HL-60 (cell line): ENCODE data around the gene FES.

Source experiments
- DNase-seq, 2 experiments: peaks; one replicate each; pipeline ENCODE4 v3.0.0-alpha.2; 2010 to 2020; ENCODE audit warnings: low read depth in 1 of 2, low spot score in 1 of 2
- H3K27ac ChIP-seq: fragments of 250-450 bp; sonication (Bioruptor Pico); replicated peaks from 2 replicates; pipeline ENCODE4 v1.5.1; 2020; ENCODE audit warnings: mild to moderate bottlenecking, moderate library complexity
- H3K27me3 ChIP-seq: fragments of 250-450 bp; sonication (Bioruptor Pico); 2 replicates; pipeline ENCODE4 v1.5.1; 2021; ENCODE audit warnings: mild to moderate bottlenecking, moderate library complexity; ENCODE audit not compliant: insufficient read depth, poor library complexity, severe bottlenecking
- H3K4me3 ChIP-seq: replicated peaks from 2 replicates; pipeline ENCODE4 v1.5.1; 2011; ENCODE audit warnings: mild to moderate bottlenecking, control low read depth, low read length; ENCODE audit not compliant: insufficient read depth
- GABPA ChIP-seq: IDR thresholded peaks from 2 replicates; pipeline ENCODE4 v1.6.1; 2012; ENCODE audit warnings: low read depth
- POLR2AphosphoS5 ChIP-seq: IDR thresholded peaks from 2 replicates; pipeline ENCODE4 v1.6.1; 2012; ENCODE audit warnings: low read depth
- REST ChIP-seq: IDR thresholded peaks from 2 replicates; pipeline ENCODE4 v1.6.1; 2012; ENCODE audit warnings: low read depth; ENCODE audit not compliant: insufficient replicate concordance
- SPI1 ChIP-seq: IDR thresholded peaks from 2 replicates; pipeline ENCODE4 v1.6.1; 2012; ENCODE audit warnings: low read depth, mild to moderate bottlenecking, borderline replicate concordance
- TF ChIP-seq, protein P1 (sequence below): IDR thresholded peaks from one replicate; pipeline ENCODE4 v1.5.1; 2011; ENCODE audit warnings: low read length, control low read depth, inconsistent platforms; ENCODE audit not compliant: insufficient read depth

The FES gene

GRCh38 chr15:90870354-90871138 is 13.8 kb upstream of the FES start:
- no peak for DNase-seq
- H3K27ac ChIP-seq = peak overlapping the region; percentile 85
- peak overlapping the region; percentile 69 for H3K4me3 ChIP-seq
- no peaks in the 10 kb centered on the region for H3K27me3 ChIP-seq
- peak; percentile 13; the same call in 1 of the 2 replicates for TF ChIP-seq POLR2AphosphoS5
- no peak for TF ChIP-seq GABPA

DNA sequence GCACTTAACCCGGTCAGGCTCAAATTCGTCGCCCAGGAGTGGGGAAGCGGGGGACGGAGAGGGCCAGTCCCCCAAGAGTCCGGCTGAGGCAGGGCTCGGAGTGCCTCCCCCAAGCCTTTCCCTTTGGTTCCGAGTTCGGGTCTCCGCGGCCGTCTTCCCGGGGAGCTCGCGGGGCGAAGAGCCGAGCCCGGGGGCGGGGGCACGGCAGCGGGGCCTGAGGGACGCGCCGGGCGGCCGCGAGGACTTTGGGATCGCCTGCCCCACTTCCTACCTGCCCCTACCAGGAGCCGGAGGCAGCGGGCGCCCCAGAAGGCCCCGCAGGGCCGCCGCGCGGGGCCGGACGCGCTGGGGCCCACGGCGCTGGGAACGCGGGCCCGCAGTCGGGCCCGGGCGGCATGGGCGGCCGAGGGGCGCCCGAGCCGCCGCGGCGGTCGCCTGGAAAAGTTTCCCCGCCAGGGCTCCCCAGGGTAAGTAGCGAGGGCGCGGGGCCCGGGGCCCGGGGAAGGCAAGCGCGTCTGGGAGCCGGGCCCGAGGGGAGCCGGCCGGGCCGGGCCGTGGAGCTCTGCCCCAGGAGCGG is 13.1 kb upstream of the FES start:
- peak overlapping the region; percentile 85 for H3K27ac ChIP-seq
- no peaks in the 10 kb centered on the region for H3K27me3 ChIP-seq
- peak in 1 of 2 experiments; percentile 22 for DNase-seq
- TF ChIP-seq, protein P1, sequence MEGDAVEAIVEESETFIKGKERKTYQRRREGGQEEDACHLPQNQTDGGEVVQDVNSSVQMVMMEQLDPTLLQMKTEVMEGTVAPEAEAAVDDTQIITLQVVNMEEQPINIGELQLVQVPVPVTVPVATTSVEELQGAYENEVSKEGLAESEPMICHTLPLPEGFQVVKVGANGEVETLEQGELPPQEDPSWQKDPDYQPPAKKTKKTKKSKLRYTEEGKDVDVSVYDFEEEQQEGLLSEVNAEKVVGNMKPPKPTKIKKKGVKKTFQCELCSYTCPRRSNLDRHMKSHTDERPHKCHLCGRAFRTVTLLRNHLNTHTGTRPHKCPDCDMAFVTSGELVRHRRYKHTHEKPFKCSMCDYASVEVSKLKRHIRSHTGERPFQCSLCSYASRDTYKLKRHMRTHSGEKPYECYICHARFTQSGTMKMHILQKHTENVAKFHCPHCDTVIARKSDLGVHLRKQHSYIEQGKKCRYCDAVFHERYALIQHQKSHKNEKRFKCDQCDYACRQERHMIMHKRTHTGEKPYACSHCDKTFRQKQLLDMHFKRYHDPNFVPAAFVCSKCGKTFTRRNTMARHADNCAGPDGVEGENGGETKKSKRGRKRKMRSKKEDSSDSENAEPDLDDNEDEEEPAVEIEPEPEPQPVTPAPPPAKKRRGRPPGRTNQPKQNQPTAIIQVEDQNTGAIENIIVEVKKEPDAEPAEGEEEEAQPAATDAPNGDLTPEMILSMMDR = no peak
- TF ChIP-seq REST (no peak), SPI1 (no peak), POLR2AphosphoS5 (no peak), GABPA (no peak)
- H3K4me3 ChIP-seq = peak overlapping the region; percentile 69

- peak overlapping the region; percentile 69 for H3K4me3 ChIP-seq
- H3K27me3 ChIP-seq = no peaks in the 10 kb centered on the region
- TF ChIP-seq GABPA (no peak), SPI1 (no peak), POLR2AphosphoS5 (no peak), REST (no peak)
- TF ChIP-seq, protein P1 = no peak
- no peak for DNase-seq
- peak overlapping the region; percentile 17; the same call in 1 of the 2 replicates for H3K27ac ChIP-seq
Observed at GRCh38 chr15:90871716-90872485, 12.4 kb upstream of the FES start.

DNA sequence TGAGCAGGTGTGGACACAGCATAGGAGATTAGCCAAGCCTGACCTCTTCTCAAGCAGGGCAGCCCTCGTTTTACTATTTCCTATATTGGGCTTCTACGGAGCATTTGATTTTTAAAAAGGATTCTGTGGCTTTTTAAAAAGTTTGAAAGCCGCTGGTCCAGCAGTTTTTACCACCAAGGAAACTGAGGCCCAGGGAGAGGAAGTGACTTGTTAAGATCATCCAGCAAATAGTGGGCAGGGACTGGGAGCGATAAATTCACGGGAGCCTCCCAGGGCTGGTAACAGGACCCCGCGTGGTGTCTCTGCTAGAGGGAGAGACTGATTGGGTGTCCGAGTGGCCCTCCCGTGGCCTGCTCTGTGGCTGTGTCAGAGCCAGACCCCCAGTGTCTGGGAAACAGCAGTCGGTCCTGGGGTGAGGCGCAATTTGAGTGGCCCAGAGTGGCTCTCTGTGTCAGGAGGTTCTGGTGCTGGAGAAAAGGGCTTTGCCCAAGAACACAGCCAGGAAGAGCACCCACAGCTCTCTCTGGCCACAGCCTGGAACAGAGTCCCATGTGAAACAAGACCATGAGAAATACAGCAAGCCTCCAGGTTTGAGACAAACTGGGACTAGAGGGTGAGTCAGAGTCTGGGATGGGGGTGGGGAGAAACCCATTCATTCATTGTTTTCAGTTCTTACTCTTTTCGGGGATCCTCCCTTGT is 11.7 kb upstream of the FES start:
- Histone ChIP-seq H3K27ac (peak overlapping the region; percentile 17; the same call in 1 of the 2 replicates), H3K27me3 (no peaks in the 10 kb centered on the region), H3K4me3 (peak overlapping the region; percentile 69)
- DNase-seq = no peak
- TF ChIP-seq REST (no peak), GABPA (no peak), SPI1 (no peak), POLR2AphosphoS5 (no peak)
- TF ChIP-seq, protein P1 = no peak
